AG08396 (cell line): Measurements from ENCODE around the gene NPIPB6.
"Not testable (repeated sequence)": the region's sequence is repeated elsewhere in the genome, so short reads cannot be mapped to it uniquely, and the experiment has no call there.

Experiments used
- DNase-seq: peaks from one replicate; pipeline ENCODE4 v3.0.0; 2012; ENCODE audit warnings: low spot score, mixed read lengths

The NPIPB6 gene

DNA sequence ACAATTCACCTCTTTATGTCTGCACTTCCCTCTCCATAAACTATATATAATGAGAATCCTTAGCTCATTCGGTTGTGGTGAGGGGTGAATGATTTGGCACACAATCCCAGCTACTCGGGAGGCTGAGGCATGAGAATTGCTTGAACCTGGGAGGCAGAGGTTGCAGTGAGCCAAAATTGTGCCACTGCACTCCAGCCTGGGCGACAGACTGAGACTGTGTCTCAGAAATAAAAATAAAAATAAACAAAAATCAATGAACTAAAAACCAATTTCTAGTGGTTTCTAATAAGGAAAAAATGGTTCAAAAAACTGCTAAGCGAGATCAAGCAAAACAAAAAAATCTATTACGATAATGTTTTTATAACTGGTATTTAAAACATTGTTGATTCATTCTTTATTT, at the start of gene NPIPB6:
Gene NPIPB6, minus strand, starts transcription at position 101 of the 400 bp plus-strand sequence. CDS start 686 bp downstream, outside the sequence.
- DNase-seq: not testable (repeated sequence)

DNA sequence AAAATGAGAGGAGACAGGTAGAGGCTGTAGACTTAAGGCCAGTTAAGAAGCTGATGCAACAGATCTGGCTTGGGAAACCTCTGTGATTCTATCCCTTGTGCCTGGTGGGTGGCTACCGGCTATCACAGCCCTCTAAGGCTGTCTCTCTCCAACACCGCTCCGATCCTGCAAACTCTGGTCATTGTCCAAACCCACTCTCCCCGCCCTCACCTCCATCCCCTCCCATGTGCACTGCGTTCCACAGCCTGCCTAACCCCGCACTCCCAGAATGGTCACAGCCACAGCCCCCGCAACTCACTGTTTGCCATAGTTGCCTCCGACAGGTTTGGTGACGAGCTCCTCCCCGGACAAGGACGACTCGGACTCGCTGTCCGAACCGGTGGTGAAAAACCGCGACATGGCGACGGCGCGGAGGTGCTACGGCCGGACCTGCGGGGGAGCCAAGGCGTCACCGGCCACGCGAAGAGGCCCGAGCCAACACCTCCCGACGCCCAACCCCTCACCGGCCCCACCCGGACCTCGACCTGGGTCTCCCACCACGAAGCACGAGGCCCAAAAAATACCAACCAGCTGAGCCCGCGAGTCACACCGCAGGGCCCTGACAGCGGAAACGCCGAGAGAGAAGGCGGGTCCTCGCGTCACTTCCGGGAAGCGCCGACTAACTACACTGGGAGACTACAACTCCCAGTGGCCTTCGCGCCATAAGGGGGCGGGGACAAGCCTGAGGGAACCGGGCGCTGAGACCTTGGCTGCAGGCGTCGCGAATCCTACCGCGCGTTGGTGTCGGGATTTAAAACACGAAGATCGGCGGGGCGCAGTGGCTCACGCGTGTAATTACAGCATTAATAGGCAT, 40.1 kb upstream of the NPIPB6 start, which contains the start of gene EIF3CL:
Gene EIF3CL, minus strand, starts transcription at position 622 of the 853 bp plus-strand sequence. Its CDS starts 223 bp downstream, at position 399.
- not testable (repeated sequence) for DNase-seq

DNA sequence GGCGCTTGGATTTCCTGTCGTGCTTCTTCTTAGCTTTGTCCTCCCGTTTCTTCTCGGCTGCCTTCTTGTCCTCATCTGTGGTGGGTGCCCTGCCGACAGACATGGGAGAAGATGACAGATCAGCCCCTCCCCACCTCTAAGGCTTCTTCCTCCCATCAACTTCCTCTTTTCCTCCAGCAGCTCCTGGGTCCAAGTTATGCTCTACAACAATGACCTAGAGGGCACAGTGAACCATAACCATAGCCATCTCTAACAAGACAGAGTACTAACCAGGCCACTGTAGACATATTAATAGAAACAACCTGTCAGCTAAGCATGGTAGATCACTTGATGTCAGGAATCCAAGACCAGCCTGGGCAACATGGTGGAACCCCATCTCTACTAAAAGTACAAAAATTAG, 28.7 kb upstream of the NPIPB6 start:
- not testable (repeated sequence) for DNase-seq

DNA sequence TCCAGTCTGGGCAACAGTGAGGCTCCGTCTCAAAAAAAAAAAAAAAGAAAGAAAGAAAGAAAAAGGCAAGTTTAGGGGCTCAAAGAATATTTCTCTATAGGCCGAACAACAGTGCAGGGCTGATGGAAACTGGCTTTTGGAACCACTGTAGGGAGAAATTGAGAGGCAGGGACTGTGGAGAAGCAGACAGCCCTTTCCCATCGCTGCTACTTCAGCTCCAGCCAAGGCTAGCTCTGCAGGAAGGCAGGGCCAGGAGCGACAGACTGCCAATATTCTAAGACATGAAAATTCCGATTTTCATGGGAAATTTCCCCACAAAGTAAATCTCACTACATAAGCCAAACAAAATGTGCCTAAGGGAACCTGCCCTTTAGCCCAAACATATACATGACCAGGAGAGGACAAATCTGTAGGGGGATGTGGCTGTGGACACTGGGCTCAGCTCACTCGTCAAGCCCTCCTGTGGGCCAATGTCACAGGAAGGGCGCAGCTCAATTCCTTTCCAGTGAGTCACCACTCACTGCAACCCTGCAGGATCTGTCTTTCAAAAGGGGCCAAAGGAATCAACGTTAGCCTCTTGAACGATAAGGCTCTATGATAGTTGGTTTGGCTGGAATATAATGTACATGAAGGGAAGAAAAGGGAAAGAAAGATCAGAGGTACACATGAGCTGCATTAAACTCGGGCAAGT, 19.0 kb upstream of the NPIPB6 start:
- not testable (repeated sequence) for DNase-seq

DNA sequence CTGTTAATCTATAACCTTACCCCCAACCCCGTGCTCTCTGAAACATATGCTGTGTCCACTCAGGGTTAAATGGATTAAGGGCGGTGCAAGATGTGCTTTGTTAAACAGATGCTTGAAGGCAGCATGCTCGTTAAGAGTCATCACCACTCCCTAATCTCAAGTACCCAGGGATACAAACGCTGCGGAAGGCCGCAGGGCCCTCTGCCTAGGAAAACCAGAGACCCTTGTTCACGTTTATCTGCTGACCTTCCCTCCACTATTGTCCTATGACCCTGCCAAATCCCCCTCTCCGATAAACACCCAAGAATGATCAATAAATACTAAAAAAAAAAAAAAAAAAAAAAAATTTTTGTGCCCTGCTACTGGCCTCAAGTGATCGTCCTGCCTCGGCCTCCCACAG, 14.5 kb upstream of the NPIPB6 start:
- DNase-seq: not testable (repeated sequence)

DNA sequence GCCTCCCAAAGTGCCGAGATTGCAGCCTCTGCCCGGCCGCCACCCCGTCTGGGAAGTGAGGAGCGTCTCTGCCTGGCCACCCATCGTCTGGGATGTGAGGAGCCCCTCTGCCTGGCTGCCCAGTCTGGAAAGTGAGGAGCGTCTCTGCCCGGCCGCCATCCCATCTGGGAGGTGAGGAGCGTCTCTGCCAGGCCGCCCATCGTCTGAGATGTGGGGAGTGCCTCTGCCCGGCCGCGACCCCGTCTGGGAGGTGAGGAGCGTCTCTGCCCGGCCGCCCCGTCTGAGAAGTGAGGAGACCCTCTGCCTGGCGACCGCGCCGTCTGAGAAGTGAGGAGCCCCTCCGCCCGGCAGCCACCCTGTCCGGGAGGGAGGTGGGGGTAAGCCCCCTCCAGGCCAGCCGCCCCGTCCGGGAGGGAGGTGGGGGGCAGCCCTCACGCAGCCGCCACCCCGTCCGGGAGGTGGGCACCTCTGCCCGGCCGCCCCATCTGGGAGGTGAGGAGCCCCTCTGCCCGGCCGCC, 13.9 kb upstream of the NPIPB6 start:
- not testable (repeated sequence) for DNase-seq

DNA sequence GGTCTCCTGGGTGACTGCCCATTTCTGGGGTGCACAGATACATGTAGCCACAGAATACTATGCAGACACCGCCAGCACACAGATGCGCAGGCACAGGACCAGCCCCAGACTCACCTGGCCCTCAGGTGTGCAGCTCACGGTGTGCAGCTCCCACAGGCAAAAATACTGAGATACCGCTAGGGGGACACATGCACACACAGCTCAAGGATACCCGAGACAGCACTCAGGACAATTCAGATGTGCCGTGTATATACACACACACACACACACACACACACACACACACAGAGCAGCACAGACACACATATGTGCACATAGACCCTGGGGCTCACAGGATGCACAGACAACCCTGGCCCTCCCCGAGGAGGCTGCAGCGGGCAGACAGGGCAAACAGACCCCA, 11.8 kb upstream of the NPIPB6 start:
- DNase-seq: not testable (repeated sequence)

DNA sequence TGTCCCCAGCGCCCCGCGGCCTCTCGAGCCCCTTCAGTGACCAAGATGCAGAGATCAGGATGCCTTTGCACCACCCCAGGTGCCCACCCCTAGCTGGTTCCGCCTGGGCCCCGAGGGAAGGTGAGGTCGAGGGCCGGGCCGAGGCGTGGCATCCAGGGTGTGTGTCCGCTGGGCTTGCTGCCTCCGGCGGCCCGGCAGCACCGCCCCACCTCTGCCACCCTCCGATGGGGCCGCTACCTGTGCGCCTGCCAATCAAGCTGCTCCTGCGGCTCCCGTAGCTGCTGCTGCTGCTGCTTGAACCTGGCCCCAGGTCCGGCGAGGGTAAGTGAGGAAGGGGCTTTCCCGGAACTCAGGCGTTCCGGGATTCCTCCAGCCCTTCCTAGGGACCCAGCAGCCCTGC, 11.0 kb upstream of the NPIPB6 start:
- not testable (repeated sequence) for DNase-seq

DNA sequence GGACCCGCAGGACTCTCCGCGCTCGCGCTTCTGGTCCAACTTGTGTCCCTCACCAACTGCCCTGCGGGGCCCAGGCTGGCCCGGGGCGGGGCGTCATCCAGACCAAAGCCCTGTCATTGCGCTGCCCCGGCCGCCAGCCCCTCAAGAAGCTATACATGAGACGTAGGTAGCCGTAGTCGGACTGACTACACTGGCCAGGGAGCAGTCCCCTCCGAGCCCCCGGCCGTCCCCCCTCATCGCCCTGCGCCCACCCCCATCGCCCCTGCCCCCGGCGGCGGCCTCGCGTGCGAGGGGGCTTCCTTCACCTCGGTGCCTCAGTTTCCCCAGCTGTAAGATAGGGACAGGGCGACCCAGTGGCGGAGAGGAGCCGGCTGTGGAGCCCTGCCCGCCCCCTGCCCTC, 4.6 kb upstream of the NPIPB6 start:
- not testable (repeated sequence) for DNase-seq

DNA sequence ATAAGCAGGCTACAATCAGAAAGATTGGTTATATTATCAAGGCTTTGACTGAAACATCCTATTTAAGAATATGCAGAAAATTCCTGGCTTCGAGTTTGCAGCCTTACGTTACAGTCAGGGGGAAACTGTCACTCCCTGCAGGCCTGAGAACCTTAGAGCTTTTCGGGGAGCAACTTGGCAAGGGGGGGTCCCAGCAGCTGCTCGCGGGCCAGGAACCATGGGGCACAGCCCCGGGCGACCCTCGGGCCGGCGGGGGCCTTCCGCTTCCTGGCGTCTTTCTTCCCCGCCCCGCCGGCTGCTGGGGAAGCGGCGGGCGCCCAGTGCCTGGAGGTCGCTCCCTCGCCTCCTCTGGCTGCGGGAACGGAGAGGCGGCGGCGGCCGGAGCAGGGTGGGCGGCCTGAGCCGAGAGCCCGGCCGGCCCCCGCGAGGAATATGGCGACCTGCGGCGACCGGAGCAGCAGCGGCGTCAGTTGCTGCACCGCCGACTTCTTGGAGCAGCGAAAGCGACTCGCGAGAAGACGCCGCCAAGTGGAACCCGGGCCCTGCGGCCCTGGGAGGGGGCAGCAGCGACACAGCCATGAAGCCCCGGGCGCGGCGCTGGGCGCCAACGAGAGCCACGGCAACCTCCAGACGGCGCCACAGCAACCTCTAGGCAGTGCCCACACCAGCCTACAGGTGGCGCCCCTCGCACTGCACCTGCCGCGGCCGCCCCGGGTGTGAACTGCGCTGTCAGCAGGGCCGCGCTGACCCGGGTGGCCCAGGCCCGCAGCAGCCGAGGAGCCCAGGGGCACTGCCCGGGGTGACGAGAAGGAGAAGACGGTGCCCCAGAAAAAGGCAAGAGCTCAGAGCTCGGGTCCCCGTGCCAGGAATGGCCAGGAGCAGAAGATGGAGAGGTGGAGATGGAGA, 1.2 kb upstream of the NPIPB6 start:
- DNase-seq: not testable (repeated sequence)

DNA sequence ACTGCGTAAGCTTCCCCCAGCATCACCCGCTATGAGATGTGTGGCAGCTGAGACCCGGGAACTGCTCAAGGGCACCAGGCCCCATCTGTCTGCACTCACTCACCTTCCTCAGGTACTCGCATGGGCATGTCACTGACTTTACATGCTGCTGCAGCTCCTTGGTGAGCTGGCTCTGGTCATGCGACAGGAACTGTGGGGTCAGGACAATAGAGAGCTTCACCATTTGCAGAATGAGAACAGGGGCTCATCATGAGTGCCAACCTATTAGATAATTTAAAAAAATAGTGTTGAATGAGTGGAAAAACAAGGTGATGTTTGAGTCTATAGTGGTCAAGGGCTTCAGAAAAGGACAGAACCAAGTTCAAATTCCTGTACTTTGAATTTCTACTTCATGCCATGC, 708 bp downstream of the NPIPB6 start:
- not testable (repeated sequence) for DNase-seq

DNA sequence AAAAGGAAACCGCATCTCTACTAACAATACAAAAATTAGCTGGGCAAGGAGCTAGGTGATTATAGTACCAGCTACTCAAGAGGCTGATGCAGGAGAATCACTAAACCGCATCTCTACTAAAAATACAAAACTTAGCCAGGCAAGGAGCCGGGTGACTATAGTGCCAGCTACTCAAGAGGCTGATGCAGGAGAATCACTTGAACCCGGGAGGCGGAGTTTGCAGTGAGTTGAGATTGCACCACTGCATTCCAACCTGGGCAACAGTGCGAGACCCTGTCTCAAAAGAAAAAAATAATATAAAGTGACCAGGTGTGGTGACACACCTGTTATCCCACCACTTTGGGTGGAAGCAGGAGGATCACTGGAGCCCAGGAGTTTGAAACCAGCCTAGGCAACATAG, 25.1 kb downstream of the NPIPB6 start:
- DNase-seq: not testable (repeated sequence)

DNA sequence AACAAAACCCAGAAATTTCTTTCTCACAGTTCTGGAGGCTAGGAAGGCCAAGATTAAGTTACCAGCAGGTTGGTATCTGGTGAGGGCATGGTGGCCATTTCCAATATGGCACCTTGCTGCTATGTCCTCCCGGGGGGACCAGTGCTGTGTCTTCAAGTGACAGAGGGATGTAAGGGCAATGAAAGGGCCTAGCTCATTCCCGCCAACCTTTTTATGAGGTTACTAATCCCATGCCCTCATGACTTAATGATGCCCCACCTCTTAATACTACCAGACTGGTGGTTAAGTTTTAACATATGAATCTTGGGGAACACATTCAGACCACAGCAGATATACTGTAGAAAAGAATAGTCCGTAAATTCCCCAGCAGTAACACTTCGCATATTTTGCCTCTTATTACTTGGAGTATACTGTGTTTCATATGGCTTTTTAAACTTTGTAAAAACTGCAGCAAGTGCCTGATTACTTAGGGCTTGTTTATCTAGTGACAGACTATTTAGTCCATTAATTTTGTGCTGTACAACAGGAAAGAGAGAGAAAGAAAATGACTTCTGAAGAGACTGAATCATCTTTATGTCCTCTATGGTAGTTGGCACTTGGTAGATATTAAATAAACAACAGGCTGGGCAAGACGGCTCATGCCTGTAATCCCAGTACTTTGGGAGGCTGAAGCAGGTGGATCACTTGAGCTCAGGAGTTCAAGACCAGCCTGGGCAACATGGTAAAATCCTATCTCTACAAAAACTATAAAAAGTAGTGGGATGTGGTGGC, 26.2 kb downstream of the NPIPB6 start:
- not testable (repeated sequence) for DNase-seq

DNA sequence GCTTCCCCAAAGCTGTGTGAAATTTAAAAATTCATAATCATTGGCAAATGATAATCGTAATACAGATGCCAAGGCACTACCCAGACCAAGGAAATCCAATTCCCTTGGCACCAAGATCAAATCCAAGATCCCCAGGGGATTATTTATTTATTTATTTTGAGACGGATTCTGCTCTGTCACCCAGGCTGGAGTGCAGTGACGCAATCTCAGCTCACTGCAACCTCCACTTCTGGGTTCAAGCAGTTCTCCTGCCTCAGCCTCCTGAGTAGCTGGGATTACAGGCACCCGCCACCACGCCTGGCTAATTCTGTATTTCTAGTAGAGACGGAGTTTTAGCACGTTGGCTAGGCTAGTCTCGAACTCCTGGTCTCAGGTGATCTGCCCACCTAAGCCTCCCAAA, 27.6 kb downstream of the NPIPB6 start:
- DNase-seq: not testable (repeated sequence)

DNA sequence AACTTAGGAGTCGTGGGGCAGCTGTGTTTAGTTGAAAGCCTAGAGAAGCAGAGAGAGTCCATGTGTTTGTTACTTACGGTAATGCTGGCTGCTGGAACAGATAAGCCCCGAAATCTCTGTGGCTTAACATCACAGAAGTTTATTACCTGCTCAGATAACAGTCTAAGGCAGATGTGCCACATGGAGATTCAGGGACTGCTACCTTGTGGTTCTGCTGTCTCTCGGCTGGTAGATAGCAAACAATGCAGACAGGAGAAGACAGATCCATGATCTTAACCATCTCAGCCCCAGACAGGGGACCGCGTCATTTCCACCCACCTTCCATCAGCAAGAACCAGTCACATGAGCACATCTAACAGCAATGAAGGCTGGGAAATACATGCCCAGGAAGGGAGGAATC, 30.7 kb downstream of the NPIPB6 start:
- not testable (repeated sequence) for DNase-seq

DNA sequence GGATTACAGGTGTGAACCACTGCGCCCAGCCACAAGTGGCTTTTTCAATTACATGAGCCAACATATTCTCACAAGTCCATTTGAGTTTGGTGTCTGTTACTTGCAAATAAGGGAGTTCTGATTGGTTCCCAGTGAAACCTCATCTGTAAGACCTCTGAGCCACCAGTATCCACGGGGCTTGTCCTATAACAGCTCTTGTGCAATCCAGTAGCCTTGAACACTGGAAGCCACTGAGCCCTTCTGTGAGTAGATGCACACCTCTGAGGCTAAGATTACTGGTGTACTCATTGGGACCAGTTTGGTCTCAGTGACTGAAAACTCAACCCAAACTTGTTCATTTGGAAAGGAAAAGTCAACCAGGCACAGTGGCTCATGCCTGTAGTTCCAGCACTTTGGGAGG, 32.3 kb downstream of the NPIPB6 start:
- not testable (repeated sequence) for DNase-seq

DNA sequence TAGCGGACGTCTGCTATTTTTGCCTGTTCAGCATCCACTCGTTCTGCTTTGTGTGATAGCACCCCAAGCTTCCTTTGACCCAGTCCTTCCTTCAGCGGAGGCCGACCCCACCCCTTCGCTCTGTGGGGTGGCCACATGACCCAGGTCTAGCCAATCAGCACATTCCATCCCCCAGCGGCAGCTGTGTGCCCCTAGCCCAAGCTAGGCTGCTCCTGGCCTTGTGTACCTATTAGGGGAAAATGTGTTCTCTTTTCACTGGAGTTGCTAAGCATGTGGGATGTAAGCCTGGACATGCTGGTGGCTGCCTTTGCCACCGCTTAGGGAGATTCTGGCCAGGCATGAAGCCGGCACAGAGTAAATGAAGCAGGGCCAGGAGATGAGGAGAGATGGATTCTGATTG, 33.1 kb downstream of the NPIPB6 start:
- DNase-seq: not testable (repeated sequence)

DNA sequence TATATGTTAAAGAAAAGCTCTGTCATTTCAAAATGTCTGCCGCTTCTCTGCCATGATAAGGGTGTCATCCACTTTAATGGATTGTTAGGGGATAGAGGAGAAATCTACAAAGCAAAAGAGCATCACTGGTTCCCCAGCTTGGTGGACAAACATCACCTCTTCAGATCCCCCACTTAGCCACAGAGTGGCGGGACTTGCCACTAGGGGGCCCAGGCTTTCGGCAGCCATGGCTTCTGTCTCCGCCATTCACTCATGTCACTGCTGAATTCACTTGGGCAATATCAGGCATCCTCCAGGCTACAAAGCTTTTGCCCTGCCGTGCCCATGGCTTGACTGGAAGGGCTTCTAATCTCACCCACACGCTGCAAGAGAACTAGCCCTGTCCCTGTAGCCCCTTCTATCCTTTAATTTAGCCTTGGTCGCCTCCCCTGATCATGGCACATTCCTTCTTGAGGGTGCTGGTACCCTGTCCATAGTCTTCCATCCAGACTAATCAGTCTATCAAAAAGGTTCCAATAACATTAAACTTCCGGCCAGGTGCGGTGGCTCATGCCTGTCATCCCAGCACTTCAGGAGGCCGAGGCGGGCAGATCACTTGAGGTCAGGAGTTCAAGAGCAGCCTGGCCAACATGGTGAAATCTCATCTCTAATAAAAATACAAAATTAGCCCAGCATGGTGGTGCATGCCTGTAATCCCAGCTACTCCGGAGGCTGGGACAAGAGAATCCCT, 36.3 kb downstream of the NPIPB6 start:
- DNase-seq: peak; percentile 74

DNA sequence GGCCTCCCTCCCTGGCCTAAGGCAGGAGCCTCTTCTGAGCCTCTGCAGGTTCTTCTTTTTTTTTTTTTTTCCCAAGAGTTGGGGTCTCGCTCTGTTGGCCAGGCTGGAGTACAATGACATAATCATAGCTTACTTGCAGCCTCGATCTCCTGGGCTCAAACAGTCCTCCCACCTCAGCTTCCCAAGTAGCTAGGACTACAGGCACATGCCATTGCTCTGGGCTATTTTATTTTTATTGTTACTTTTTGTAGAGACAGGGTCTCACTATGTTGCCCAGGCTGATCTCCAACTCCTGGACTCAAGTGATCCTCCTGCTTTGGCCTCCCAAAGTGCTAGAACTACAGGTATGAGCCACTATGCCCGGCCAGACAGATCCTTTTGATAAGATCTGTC, 38.4 kb downstream of the NPIPB6 start:
- no peak for DNase-seq

DNA sequence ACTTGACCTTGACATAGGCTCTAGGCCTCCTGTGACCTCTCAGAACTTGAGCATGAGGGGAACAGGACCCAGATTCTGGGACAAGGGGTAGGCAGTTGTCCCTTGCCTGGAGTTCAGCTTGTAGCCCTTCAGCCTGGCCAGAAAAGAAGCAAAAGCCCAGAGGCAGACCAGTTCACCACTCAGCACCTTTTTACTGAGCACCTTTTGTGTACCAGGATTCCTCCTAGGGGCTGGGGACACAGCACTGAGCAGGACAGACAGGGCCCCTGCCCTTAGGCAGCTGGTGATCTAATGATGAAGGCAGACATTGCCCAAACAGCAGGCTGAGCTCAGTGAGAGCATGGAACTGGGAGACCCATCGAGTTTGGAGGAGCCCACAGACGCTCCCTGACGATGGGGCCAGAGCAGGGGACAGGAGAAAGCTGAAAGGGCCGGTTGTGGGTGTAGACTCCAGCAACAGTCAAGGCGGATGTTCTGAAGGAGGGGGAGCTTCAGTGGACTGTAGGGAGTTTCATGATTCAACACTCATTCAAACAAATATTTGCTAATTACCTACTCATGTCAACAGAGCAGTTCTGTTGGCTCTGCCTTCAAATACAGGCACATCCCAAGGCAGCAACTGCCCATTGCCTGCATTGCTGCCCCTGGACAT, 38.9 kb downstream of the NPIPB6 start:
- no peak for DNase-seq
